ENCODE data around the gene METAP1D.

DNA sequence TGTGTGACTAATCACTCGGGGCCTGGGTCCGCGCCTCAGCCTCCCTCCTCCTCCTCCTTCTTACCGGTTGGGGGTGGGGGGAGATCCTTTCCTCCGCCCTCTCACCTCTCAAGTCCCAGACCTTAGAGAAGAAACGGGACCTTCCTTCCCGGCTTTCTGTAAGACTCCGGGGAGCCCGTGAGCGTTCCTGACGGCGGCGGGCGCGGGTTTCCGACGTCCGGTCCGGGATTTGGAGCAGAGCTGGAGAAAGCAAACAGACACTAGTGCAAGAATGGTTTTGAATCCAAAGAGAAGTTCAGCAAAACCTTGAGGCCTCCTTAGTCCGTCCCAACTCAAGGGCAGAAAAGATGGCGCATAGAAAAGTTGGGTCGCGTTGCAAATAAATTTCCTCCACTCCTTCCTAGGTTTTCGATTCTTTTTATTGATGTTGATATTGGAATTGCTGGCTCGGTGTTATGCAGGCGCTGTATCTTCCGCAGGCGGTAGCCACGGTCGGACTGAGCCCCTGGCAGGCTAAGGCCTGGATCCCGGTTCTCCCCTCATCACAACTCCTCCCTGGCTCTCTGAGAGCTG, 87.5 kb downstream of the METAP1D start:
- TF ChIP-seq CTCF (IDR thresholded peaks at IDR 0.05) (no peak), POLR2A (IDR thresholded peaks at IDR 0.05) (no peak)

Measured in thyroid gland (tissue), 4 donors.